Sigmoid colon (tissue), 7 donors: Measurements from ENCODE around the gene DTD1. TPM values are rescaled to one million over a fixed set of nuclear protein-coding genes. Genes with fewer than 3 reads are reported as not detected.

Experiments used
- DNase-seq: peaks from one replicate; pipeline ENCODE4 v3.0.0-alpha.2; 2019
- H3K27ac ChIP-seq, 4 donors: fragments of 200-600 bp; sonication (generic); one replicate each; pipeline ENCODE4 v1.5.1; 2016 to 2019; ENCODE audit warnings: mild to moderate bottlenecking in 1 of 4
- H3K27me3 ChIP-seq, 3 donors: fragments of 200-600 bp; sonication (generic); one replicate each; pipeline ENCODE4 v1.5.1; 2019; ENCODE audit warnings: mild to moderate bottlenecking in 1 of 3
- H3K36me3 ChIP-seq, 4 donors: fragments of 200-600 bp; sonication (generic); one replicate each; pipeline ENCODE4 v1.5.1; 2016 to 2019
- H3K4me1 ChIP-seq, 4 donors: fragments of 200-600 bp; sonication (generic); one replicate each; pipeline ENCODE4 v1.5.1; 2017 to 2019
- H3K4me3 ChIP-seq, 4 donors: fragments of 200-600 bp; sonication (generic); one replicate each; pipeline ENCODE4 v1.5.1; 2017 to 2019; ENCODE audit warnings: mild to moderate bottlenecking in 2 of 4, moderate library complexity in 1 of 4
- H3K9me3 ChIP-seq, 4 donors: fragments of 200-600 bp in 3 of 4; sonication (generic) in 3 of 4; one replicate each; pipeline versions ENCODE4 v1.5.1 to v1.6.1; 2013 to 2019
- EP300 ChIP-seq, 4 donors: sonication (generic); formaldehyde crosslinking; IDR thresholded peaks; one replicate each; pipeline ENCODE4 v1.6.1; 2017; ENCODE audit warnings: antibody characterized with exemption in 4 of 4
- POLR2A ChIP-seq, 2 donors: fragments of 450-650 bp; IDR thresholded peaks; one replicate each; pipeline ENCODE4 v1.6.1; 2016; ENCODE audit warnings: antibody characterized with exemption in 2 of 2, mild to moderate bottlenecking in 2 of 2, moderate library complexity in 2 of 2
- POLR2AphosphoS5 ChIP-seq, 4 donors: sonication (generic); formaldehyde crosslinking; IDR thresholded peaks; one replicate each; pipeline ENCODE4 v1.6.1; 2017; ENCODE audit warnings: antibody characterized with exemption in 4 of 4
- WGBS, 2 donors: extraction: QIAGEN DNeasy Blood & Tissue Kit; methylation state at CpG; one replicate each; pipeline ENCODE4 v1.1.7; 2013; 5-methylcytosine and 5-hydroxymethylcytosine counted together
- intact Hi-C: fragments of 100-400 bp; cut with DNase I; formaldehyde crosslinking; loops from one replicate; pipeline ENCODE4 v1.15.1; 2023
- polyA plus RNA-seq, 3 donors: library from polyadenylated mRNA; stranded (reverse); fragments of 200-250 nt; gene quantifications; one replicate each; pipeline ENCODE4 v1.2.3, GENCODE V29; 2013
- total RNA-seq, 4 donors: library from RNA; depleted of rRNA; stranded (reverse); fragments of >200 nt; gene quantifications; one replicate each; pipeline ENCODE4 v1.1.0, GENCODE V29; 2016
- TF ChIP-seq, protein P1 (sequence below), 4 experiments: fragments of 450-650 bp in 3 of 4; fragments of 200-600 bp in 1 of 4; IDR thresholded peaks; one replicate each; pipeline ENCODE4 v1.5.1; 2016 to 2019; ENCODE audit warnings: antibody characterized with exemption in 4 of 4, mild to moderate bottlenecking in 3 of 4, moderate library complexity in 2 of 4
- donor health status: healthy with polysubstance abuse.
- donor health status: Bipolar disorder and iron deficiency.
- donor health status: healthy.

Gene DTD1
- total and polyA plus RNA-seq, 7 donors: 11.6 to 22.9 (median 18.9) TPM

DNA sequence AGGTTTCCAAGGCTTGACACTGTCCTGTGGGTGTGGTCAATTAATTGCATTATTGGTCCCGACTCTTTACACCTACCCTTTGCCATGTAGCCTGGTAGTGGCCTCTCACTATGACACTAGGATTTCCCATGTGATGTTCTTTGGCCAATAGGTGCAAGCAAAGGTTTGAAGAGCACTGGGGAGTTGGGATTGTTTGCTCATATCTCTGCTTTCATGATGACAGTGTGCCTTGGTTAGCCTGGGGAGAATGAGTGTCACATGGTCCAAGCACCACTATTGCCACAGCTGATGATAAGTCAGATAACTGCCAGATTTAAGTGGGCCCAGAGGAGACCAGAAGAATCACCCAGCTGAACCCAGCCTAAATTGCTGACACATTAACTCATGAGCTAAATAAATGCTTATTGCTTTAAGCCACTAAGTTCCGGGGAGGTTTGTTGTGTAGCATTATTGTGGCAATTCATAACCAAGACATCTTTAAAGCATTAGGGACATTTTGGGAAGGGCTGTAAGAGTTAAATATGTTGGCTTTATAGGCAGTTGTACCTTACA is 208.5 kb downstream of the DTD1 start:
- intact Hi-C loops: loop anchor here (10.0 kb wide), 4 partner anchors 162 to 1258 kb away; partner anchors contain the start of genes CFAP61, CRNKL1, DTD1 and DZANK1
- no peak for DNase-seq
- 85 to 91% methylated on average over 2 of the region's 2 CpGs for WGBS, 2 donors

DNA sequence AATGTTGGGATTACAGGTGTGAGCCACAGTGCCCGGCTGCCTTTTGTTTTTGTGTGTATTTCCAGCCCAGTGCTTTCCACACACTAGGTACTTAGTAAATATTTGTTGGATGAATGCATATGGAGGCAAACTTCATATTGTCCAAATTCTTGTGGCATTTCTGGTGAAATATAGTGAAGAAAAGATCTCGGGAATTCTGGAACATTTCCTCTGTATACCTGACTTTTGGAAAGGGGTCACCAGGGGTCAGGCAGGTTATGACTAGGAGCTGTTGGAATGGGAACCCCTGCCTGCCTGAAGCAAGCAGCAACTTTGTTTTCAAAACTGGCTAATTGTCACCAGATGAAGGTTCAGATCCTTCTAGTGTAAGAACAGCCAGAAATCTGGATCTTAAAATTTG is 213.7 kb downstream of the DTD1 start:
- no peaks in the 10 kb centered on the region for H3K9me3 ChIP-seq
- 86 to 91% methylated on average over 2 of the region's 2 CpGs for WGBS, 2 donors

More for the DNA sequence above, 208.5 kb downstream of the DTD1 start:
- Histone ChIP-seq H3K27me3 (no peaks in the 10 kb centered on the region), H3K27ac (no peak overlapping the region), H3K9me3 (no peaks in the 10 kb centered on the region), H3K36me3 (no peaks in the 10 kb centered on the region), H3K4me3 (no peak overlapping the region), H3K4me1 (peaks cover 0 to 15% (median 9%) of the 10 kb centered on the region in 4 donors)
- TF ChIP-seq POLR2A (IDR thresholded peaks at IDR 0.05) (no peak), POLR2AphosphoS5 (IDR thresholded peaks at IDR 0.05) (no peak), EP300 (IDR thresholded peaks at IDR 0.05) (no peak)
- TF ChIP-seq, protein P1, sequence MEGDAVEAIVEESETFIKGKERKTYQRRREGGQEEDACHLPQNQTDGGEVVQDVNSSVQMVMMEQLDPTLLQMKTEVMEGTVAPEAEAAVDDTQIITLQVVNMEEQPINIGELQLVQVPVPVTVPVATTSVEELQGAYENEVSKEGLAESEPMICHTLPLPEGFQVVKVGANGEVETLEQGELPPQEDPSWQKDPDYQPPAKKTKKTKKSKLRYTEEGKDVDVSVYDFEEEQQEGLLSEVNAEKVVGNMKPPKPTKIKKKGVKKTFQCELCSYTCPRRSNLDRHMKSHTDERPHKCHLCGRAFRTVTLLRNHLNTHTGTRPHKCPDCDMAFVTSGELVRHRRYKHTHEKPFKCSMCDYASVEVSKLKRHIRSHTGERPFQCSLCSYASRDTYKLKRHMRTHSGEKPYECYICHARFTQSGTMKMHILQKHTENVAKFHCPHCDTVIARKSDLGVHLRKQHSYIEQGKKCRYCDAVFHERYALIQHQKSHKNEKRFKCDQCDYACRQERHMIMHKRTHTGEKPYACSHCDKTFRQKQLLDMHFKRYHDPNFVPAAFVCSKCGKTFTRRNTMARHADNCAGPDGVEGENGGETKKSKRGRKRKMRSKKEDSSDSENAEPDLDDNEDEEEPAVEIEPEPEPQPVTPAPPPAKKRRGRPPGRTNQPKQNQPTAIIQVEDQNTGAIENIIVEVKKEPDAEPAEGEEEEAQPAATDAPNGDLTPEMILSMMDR (IDR thresholded peaks at IDR 0.05): no peak

DNA sequence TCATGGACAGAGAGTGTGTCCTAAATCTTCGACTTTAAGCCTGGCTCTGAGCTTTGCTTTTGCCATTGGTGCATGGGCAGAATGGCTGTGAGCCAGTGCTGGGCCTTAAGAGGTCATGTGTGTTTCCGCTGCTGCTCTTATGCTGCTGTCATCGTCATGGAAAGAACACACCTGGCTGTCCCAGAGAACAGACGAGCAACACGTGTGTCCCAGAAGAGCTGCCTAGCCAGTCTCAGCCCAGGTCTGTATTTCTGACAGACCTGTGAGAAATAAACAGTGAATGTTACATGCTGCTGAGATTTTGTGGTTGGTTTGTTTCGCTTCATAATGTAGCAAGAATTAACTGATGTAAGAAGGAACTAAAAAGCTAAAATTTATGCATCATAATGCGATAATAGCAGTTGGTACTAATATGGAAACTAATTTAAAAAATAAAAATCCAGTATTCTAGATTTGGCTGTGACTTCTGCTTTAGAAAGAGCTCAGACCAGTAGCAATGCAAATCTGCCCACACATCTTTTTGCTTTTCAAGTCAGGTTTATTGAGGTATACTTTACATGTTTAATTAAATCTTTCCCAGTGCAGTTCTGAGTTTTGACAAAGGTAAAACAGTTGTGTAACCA is 214.3 kb downstream of the DTD1 start:
- Histone ChIP-seq H3K27ac (no peak overlapping the region), H3K27me3 (no peaks in the 10 kb centered on the region), H3K4me1 (no peaks in the 10 kb centered on the region), H3K9me3 (no peaks in the 10 kb centered on the region), H3K4me3 (no peak overlapping the region), H3K36me3 (no peaks in the 10 kb centered on the region)
- no peak for DNase-seq
- TF ChIP-seq POLR2AphosphoS5 (IDR thresholded peaks at IDR 0.05): no peak
- TF ChIP-seq POLR2A (IDR thresholded peaks at IDR 0.05): no peak
- TF ChIP-seq, protein P1 (IDR thresholded peaks at IDR 0.05): no peak
- 73 to 81% methylated on average over 7 of the region's 7 CpGs for WGBS, 2 donors
- intact Hi-C loops: no loop called here

More for the DNA sequence above, 213.7 kb downstream of the DTD1 start:
- no peaks in the 10 kb centered on the region for H3K4me1 ChIP-seq
- intact Hi-C loops: no loop called here
- H3K27me3 ChIP-seq: no peaks in the 10 kb centered on the region
- TF ChIP-seq EP300 (IDR thresholded peaks at IDR 0.05) (no peak), POLR2AphosphoS5 (IDR thresholded peaks at IDR 0.05) (no peak), POLR2A (IDR thresholded peaks at IDR 0.05) (no peak)
- TF ChIP-seq, protein P1 (IDR thresholded peaks at IDR 0.05): no peak
- H3K4me3 ChIP-seq: no peak overlapping the region
- H3K27ac ChIP-seq: no peak overlapping the region
- no peak for DNase-seq
- H3K36me3 ChIP-seq: no peaks in the 10 kb centered on the region

DNA sequence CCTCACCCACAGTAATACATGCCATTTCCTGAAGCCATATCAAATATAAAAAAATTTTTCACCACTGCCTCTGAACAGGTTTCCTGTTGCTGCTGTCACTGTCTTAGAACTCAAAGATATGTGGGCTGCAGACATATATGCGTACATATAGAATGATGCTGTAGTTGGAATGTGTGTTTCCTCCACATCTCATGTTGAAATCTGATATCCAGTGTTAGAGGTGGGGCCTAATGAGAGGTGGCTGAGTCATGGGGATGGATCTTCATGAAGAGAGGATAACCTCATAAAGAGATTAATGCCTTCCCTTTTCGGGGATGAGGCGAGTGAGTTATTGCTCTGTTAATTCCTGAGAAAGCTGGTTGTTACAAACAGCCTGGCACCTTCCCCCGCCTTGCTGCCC is 218.0 kb downstream of the DTD1 start:
- Histone ChIP-seq H3K27me3 (no peaks in the 10 kb centered on the region), H3K4me1 (no peaks in the 10 kb centered on the region), H3K27ac (no peak overlapping the region), H3K36me3 (no peaks in the 10 kb centered on the region), H3K4me3 (no peak overlapping the region), H3K9me3 (no peaks in the 10 kb centered on the region)
- 67 to 80% methylated on average over 4 of the region's 4 CpGs for WGBS, 2 donors
- intact Hi-C loops: no loop called here
- TF ChIP-seq EP300 (IDR thresholded peaks at IDR 0.05): no peak
- no peak for TF ChIP-seq POLR2AphosphoS5 (IDR thresholded peaks at IDR 0.05)
- TF ChIP-seq, protein P1 (IDR thresholded peaks at IDR 0.05): no peak
- no peak for TF ChIP-seq POLR2A (IDR thresholded peaks at IDR 0.05)
- no peak for DNase-seq
